HG03354 (cell line): Measurements from ENCODE around the gene COPS7A.
A peak's percentile ranks its signal among the peaks of the same experiment; 100 is the strongest.

Experiments
- ATAC-seq: cut with Tn5 transposase; IDR thresholded peaks from one replicate; pipeline ENCODE4 v1.9.1; 2021; ENCODE audit warnings: mild to moderate bottlenecking; ENCODE audit not compliant: unreplicated experiment, poor library complexity, severe bottlenecking

Gene COPS7A

DNA sequence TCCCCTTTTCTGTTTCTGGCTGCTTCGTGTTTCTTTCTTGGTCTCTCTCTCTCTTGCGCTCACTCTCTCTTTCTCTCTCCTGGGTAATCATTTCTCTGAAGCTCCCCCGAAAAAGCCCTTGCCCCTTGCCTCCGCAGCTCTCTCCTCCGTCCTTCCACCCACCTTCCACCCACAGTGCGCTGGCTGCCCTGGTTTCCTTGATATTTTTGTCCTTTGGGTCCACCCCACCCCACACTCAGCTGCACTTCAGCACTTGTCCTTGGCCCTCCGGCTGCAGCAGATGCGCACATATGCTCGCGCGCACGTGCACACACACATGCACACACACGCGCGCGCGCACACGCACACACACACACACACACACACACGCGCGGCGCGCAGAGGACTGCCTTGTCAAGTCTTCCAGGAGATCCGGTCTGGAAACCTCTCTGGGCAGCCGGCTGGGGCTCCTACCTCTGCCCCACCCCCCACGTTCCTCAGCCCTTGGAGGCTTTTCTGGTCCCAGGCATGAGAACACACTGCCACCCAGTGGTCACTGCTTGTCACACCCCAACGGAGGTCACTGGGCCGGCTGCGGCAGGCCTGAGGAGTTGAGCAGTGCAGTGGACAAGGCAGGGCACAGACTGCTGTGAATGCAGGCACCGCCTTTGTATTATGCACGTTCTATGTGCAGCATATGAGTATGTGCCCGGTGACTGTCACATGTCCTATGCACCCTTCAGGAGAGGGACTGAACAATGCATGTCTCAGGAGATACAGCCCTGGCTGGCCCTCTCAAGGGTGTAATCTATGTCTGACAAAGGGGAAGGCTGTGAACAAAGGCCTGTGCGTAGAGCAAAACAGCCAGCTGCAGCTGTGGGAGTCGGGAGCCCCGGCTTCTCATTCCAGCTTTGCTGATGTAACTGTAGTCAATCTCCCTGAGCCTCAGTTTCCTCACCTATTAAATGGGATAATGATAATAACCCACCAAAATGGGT is 55.0 kb downstream of the COPS7A start:
- ATAC-seq: peak; percentile 84

GRCh38 chr12:6779708-6780432 is 56.0 kb downstream of the COPS7A start:
- no peak for ATAC-seq

DNA sequence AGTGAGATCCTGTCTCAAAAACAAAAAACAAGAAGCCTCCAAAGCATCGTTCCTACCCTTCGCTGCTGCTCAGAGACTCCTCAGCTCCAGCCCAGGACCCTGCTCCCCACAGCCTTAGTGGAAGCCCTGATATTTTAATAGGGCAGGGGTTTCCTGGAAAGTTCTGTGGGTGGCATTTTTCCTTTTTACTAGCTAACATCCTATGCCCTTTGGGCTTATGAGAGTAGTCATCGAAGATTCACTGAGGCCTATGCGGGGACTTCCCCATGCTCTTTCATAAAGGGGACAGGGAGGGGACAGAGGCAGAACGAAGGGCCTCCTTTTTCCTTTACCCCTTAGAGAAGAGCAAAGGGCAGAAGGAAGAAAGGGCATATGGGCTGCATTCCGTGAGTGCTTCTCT is 56.7 kb downstream of the COPS7A start:
- ATAC-seq: no peak
